Neural cell (in vitro differentiated cells): ENCODE measurements around the gene PDE4D.

ENCODE experiments used
- EP300 ChIP-seq: fragments of 450-650 bp; conservative IDR thresholded peaks from 2 replicates; pipeline ENCODE4 v1.6.1; 2014; ENCODE audit warnings: antibody characterized with exemption, mild to moderate bottlenecking, moderate library complexity; ENCODE audit not compliant: poor library complexity, severe bottlenecking
- EZH2 ChIP-seq: fragments of 200-600, 300-800 bp; shearing (Covaris generic), sonication (generic); IDR thresholded peaks from 2 replicates; pipeline ENCODE4 v1.6.1; 2014; ENCODE audit warnings: antibody characterized with exemption, low read length, borderline replicate concordance, mild to moderate bottlenecking; ENCODE audit not compliant: insufficient read depth, poor library complexity, severe bottlenecking
- MXI1 ChIP-seq: fragments of 450-650 bp; conservative IDR thresholded peaks from 2 replicates; pipeline ENCODE4 v1.6.1; 2014; ENCODE audit warnings: antibody characterized with exemption, mild to moderate bottlenecking; ENCODE audit not compliant: poor library complexity, severe bottlenecking
- POLR2AphosphoS5 ChIP-seq: IDR thresholded peaks from 2 replicates; pipeline ENCODE4 v1.6.1; 2012
- SMC3 ChIP-seq: fragments of 450-650 bp; conservative IDR thresholded peaks from 2 replicates; pipeline ENCODE4 v1.6.1; 2014; ENCODE audit warnings: antibody characterized with exemption, mild to moderate bottlenecking, moderate library complexity; ENCODE audit not compliant: poor library complexity
- TF ChIP-seq, protein P1 (sequence below): fragments of 450-650 bp; IDR thresholded peaks from 2 replicates; pipeline ENCODE4 v1.5.1; 2014; ENCODE audit warnings: antibody characterized with exemption, mild to moderate bottlenecking, moderate library complexity; ENCODE audit not compliant: poor library complexity, severe bottlenecking

DNA sequence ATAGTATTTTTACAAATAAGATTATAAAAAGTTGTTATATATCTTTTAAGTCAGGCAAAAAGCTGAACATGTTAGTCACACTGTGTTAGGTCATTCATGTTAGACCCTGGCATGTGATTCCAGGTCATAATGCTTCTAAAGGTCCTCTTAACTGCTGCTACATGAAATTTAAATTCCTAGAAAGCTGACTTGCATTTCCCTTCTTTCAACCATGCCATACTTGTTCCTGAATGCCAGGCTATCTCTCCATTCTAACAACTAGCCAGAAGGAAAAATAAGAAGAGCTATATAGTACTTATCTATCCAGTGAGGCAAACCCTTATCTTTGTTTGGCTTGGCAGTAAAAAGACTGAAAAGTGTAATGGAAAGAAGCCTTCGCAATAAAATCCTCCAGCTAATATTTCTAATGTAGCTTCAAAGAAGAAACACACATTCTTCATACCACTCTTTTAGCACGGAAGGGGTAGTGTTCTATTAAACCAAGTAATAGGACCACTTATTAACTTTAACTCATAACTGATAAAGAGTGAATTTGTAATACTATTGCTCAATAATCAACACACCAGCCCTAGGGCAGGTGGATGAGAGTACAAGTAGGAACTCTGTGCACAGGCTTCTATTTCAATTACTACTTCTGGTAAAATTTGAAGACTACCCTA is 310.2 kb downstream of the PDE4D start:
- TF ChIP-seq MXI1 (no peak), EZH2 (no peak), POLR2AphosphoS5 (no peak), EP300 (no peak), SMC3 (no peak)
- TF ChIP-seq, protein P1, sequence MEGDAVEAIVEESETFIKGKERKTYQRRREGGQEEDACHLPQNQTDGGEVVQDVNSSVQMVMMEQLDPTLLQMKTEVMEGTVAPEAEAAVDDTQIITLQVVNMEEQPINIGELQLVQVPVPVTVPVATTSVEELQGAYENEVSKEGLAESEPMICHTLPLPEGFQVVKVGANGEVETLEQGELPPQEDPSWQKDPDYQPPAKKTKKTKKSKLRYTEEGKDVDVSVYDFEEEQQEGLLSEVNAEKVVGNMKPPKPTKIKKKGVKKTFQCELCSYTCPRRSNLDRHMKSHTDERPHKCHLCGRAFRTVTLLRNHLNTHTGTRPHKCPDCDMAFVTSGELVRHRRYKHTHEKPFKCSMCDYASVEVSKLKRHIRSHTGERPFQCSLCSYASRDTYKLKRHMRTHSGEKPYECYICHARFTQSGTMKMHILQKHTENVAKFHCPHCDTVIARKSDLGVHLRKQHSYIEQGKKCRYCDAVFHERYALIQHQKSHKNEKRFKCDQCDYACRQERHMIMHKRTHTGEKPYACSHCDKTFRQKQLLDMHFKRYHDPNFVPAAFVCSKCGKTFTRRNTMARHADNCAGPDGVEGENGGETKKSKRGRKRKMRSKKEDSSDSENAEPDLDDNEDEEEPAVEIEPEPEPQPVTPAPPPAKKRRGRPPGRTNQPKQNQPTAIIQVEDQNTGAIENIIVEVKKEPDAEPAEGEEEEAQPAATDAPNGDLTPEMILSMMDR, result no peak
